GM12872 (cell line): ENCODE results near the gene UROS.

Source experiments
- CTCF ChIP-seq: IDR thresholded peaks from 3 replicates; pipeline ENCODE4 v1.5.1; 2011; ENCODE audit warnings: low read depth, mild to moderate bottlenecking, low read length, moderate library complexity; ENCODE audit not compliant: insufficient read depth

Gene UROS

GRCh38 chr10:125822878-125823662 lies at the start of gene UROS, which contains the start of gene BCCIP:
Gene UROS (minus strand): TSS chr10:125823258. CDS start chr10:125816499, 6,759 bp downstream.
Gene BCCIP (plus strand): TSS chr10:125823546. CDS start chr10:125823558, 12 bp downstream.
- no peak for TF ChIP-seq CTCF

- TF ChIP-seq CTCF, result no peak
Measured at GRCh38 chr10:125871338-125871737, 48.3 kb upstream of the UROS start.

- TF ChIP-seq CTCF, result peak; percentile 75
Measured at GRCh38 chr10:125868372-125868975, 45.4 kb upstream of the UROS start.

GRCh38 chr10:125866421-125867029 lies 43.5 kb upstream of the UROS start:
- TF ChIP-seq CTCF, result no peak

GRCh38 chr10:125865120-125865519 lies 42.1 kb upstream of the UROS start:
- TF ChIP-seq CTCF, result no peak

- TF ChIP-seq CTCF, result no peak
Measured at GRCh38 chr10:125859128-125859817, 36.2 kb upstream of the UROS start.
